PC-3 (cell line): ENCODE data around the gene SLC44A3.

ENCODE experiments used
- CTCF ChIP-seq: fragments of 300-600 bp; sonication (generic); conservative IDR thresholded peaks from 2 replicates; pipeline ENCODE4 v1.5.1; 2017; ENCODE audit warnings: antibody characterized with exemption, low read depth, mild to moderate bottlenecking, low read length
- EZH2phosphoT487 ChIP-seq: fragments of 300-600 bp; sonication (generic); IDR thresholded peaks from 2 replicates; pipeline ENCODE4 v1.6.1; 2018; ENCODE audit warnings: mild to moderate bottlenecking, antibody characterized with exemption, low read length, borderline replicate concordance

GRCh38 chr1:94927405-94928175 lies 107.4 kb downstream of the SLC44A3 start:
- TF ChIP-seq CTCF (no peak), EZH2phosphoT487 (no peak)
